NCI-H524 (cell line): Measurements from ENCODE around the gene DNASE1L3.
"Not testable (repeated sequence)": the region's sequence is repeated elsewhere in the genome, so short reads cannot be mapped to it uniquely, and the experiment has no call there.

Experiments used
- DNase-seq, 2 experiments: peaks; one replicate each; lab custom pipeline; 2025; lab: John Stamatoyannopoulos, UW

Gene DNASE1L3

DNA sequence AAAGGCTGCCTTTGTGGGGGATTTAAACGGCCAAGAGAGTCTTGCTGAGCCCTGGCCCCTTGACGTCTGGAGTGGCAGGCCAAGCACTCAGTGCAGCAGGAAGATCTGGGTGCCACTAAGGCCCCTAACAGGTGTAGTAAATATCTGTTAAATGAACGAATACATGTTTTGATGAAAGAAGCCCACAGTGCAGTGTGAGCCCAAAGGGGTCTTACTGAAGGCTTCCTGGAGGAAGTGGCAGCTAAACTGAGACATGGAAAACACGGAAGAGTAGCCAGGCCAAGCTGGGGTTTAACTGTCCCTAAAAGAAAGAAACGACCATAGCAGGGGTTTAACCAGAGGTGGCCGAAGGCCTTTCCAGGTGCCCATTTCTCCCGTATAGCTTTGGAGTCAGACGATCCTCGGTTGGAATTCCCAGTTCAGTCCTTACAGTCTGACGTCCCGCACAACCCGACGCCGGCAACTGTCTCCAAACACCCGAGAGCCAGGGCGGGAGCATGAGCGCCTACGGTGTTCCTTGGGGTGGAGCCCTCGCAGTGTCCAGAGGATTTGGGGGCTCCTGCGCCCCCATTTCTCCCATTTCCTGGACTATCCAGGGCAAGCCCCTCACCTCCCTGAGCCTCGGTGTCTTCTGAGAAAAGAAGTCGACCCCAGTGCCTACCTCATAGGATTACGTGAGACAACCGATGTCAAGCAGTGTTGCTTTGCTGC is 25.9 kb upstream of the DNASE1L3 start:
- no peak for DNase-seq

GRCh38 chr3:58235970-58236369 is 25.2 kb upstream of the DNASE1L3 start:
- no peak for DNase-seq

GRCh38 chr3:58234516-58234931 is 23.8 kb upstream of the DNASE1L3 start:
- peak in 1 of 2 experiments; percentile 57 for DNase-seq

DNA sequence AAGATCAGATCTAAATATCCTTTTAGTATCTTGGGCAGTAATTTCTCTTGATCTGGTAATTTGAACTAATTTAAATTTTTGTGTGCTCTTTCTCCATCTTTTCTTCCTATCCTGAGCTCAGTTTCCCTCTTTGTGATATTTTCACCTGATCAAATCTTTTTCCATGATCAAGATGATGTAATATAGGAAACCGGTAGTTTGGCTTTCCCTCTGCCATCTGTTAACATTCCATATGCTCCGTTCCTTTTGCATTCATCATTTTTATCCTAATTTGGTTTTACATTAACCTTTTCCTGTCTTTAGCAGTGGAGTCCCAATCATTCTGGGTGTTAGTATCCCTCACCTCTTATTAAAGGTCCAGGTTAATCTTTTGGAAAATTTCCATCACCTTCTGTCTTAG is 20.9 kb upstream of the DNASE1L3 start:
- peak in 1 of 2 experiments; percentile 29 for DNase-seq

GRCh38 chr3:58230876-58231552 is 20.2 kb upstream of the DNASE1L3 start:
- no peak for DNase-seq

- not testable (repeated sequence) for DNase-seq
Measured at GRCh38 chr3:58227933-58228332, 17.2 kb upstream of the DNASE1L3 start.

DNA sequence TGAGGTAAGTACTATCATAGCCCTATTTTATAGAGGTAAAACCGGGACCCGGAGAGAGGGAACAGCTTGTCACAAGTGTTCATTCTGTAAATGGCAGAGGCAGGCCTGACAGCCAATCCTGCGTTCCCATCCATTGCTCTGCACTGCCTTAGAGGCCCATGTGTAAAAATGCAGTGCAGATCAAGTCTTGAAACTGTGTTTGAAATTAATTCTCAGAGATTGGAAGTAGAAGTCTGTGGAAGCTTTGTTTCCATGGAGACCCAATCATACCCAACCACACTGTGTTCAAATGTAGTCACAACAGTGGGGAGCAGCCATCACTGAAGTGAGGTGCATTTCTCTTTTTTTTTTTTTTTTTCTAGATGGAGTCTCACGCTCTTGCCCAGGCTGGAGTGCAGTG is 13.1 kb upstream of the DNASE1L3 start:
- DNase-seq: no peak

DNA sequence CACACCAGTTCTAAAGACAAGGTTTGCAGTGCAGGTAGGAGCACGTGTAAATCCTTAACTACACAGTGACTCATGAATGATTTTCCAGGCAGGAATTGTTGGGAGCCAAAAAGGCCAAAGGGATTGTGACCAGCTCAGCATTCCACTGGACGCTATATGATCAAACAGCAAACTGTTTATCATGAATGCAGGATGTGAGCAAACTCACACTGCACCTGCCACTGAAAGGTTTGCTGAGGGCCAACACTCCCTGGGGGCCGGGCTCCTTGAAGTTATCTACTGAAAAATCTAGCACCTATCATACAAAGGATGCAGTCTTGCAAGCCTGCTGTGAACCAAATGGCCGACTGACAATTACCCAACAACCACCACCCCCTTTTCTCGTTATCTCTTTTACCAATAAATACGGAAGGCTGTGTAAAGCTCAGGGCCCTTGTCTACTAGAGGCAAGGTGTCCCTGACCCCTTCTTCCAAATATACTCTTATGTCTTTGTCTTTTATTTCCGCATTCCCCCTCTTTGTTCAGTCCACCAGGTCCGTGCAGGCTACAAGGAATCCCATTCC is 11.5 kb upstream of the DNASE1L3 start:
- DNase-seq: no peak

GRCh38 chr3:58218904-58219303 is 8.1 kb upstream of the DNASE1L3 start:
- no peak for DNase-seq

GRCh38 chr3:58217209-58217811 is 6.5 kb upstream of the DNASE1L3 start:
- peak; percentile 51 to 78 for DNase-seq

GRCh38 chr3:58216496-58217195 is 5.9 kb upstream of the DNASE1L3 start:
- no peak for DNase-seq

- no peak for DNase-seq
Measured at GRCh38 chr3:58215317-58216025, 4.7 kb upstream of the DNASE1L3 start.

DNA sequence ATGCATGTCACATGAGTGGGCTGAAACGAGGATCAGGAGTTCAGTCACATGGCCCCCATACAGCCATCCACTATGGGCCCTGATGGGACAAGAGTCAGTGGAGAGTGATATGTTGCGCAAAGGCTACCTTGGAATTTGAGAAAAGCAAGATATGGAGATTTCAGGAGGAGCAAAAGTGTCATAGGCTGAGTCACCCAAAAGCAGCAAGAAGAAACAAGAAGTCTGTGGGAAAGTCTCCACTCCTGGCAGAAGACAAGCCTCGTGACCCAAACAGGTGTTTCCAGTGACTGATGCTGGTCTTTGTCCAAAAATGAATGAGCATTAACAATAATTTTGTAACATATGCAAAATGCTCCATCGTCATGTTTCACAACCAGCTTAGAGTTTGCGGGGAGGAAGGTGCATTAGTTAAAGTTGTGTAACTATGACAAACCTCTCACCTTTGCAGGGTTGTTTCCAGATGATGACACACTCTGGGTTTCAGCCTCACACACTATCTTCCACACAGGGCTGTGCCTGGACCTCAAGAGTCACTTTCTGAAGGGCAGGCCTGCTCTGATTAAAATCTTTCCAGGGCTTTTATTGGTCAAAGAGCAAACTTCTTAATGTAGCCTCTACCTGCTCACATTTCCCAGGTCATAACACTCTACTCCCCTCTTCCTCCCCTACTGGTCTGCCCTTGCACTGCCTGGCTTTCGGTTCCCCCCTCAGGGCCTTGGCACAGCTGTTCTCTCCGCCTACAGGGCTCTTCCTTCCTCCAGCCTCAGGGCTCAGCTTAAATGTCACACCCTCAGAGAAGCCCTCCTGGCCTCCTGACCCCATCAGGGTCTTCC is 3.9 kb upstream of the DNASE1L3 start:
- peak in 1 of 2 experiments; percentile 17 for DNase-seq

GRCh38 chr3:58209933-58210332 is 839 bp downstream of the DNASE1L3 start:
- DNase-seq: no peak

DNA sequence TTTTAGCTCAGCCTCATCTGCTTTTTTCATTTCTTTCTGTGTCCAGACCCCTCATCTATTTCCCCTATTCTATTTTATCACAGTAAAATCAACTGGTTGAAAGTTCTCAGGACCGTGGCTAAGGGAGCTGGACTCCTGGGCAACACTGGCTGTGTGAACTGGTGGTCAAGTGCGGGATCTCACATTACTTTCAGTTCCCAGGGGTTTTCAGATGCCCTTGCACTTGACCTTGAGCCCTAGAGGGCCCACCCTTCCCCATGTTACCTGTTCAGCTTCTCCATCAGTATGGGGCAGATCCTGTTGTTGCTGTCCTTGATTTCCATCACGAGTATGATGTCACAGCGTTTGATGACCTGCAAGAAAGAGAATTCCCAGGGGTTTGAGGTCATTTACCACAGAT is 2.8 kb downstream of the DNASE1L3 start:
- no peak for DNase-seq

GRCh38 chr3:58206406-58207011 is 4.3 kb downstream of the DNASE1L3 start:
- DNase-seq: no peak

- no peak for DNase-seq
Measured at GRCh38 chr3:58205981-58206380, 4.8 kb downstream of the DNASE1L3 start.

GRCh38 chr3:58204720-58205119 is 6.1 kb downstream of the DNASE1L3 start:
- no peak for DNase-seq

- no peak for DNase-seq
Measured at GRCh38 chr3:58203541-58203940, 7.2 kb downstream of the DNASE1L3 start.

DNA sequence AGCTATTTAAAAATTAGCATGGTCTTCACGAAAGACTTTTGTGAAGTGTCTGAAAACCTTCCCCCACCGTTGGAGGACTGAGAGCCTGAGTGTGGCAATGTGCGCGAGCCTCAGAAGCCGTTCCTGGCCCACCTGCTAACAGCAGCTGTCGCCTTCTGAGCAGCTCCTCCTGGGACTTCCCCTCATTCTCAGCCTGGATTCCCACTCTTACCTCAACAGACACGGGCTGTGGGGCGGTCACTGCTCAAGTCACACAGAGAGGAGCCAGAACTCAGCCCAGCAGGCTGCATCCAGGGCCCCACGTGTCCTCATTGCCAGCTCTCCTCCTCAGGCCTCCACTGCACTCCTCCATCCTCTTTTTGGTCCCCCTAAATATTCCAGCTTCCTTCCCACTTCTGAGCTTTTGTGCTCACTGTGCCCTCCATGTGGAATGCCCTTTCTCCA is 7.8 kb downstream of the DNASE1L3 start:
- peak; percentile 43 to 77 for DNase-seq
